Endothelial cell of hepatic sinusoid (primary cell): ENCODE results near the gene TSR1.

Experiments
- in situ Hi-C: cut with HindIII; loops from 2 replicates; pipeline ENCODE4 v1.10.0; 2017; ENCODE audit warnings: low sequenced_read_pairs

TSR1 gene

GRCh38 chr17:2369551-2370210, 33.4 kb upstream of the TSR1 start:
- in situ Hi-C loops = no loop called here

- in situ Hi-C loops = no loop called here
Observed at GRCh38 chr17:2369039-2369438, 32.8 kb upstream of the TSR1 start.

- in situ Hi-C loops = no loop called here
Observed at GRCh38 chr17:2368359-2368758, 32.1 kb upstream of the TSR1 start.

- in situ Hi-C loops = no loop called here
Observed at GRCh38 chr17:2366747-2367494, 30.7 kb upstream of the TSR1 start.

GRCh38 chr17:2365132-2365531, 28.9 kb upstream of the TSR1 start:
- in situ Hi-C loops = no loop called here

GRCh38 chr17:2364763-2365116, 28.5 kb upstream of the TSR1 start:
- in situ Hi-C loops = loop anchor here (5.0 kb wide), 1 partner anchor 53 kb away; no protein-coding TSS in a partner anchor

GRCh38 chr17:2363851-2364762, 27.9 kb upstream of the TSR1 start:
- in situ Hi-C loops = loop anchor here (5.0 kb wide), 1 partner anchor 53 kb away; no protein-coding TSS in a partner anchor

GRCh38 chr17:2363318-2363717, 27.1 kb upstream of the TSR1 start:
- in situ Hi-C loops = loop anchor here (5.0 kb wide), 1 partner anchor 54 kb away; no protein-coding TSS in a partner anchor

- in situ Hi-C loops = loop anchor here (5.0 kb wide), 1 partner anchor 54 kb away; no protein-coding TSS in a partner anchor
Observed at GRCh38 chr17:2362881-2363280, 26.6 kb upstream of the TSR1 start.

GRCh38 chr17:2362416-2362815, 26.2 kb upstream of the TSR1 start:
- in situ Hi-C loops = loop anchor here (5.0 kb wide), 1 partner anchor 55 kb away; no protein-coding TSS in a partner anchor

- in situ Hi-C loops = loop anchor here (5.0 kb wide), 1 partner anchor 55 kb away; no protein-coding TSS in a partner anchor
Observed at GRCh38 chr17:2362016-2362415, 25.8 kb upstream of the TSR1 start.

- in situ Hi-C loops = loop anchor here (5.0 kb wide), 1 partner anchor 56 kb away; no protein-coding TSS in a partner anchor
Observed at GRCh38 chr17:2361010-2361760, 24.9 kb upstream of the TSR1 start.

GRCh38 chr17:2357931-2358434, 21.7 kb upstream of the TSR1 start:
- in situ Hi-C loops = no loop called here

GRCh38 chr17:2357237-2357636, 21.0 kb upstream of the TSR1 start:
- in situ Hi-C loops = no loop called here

GRCh38 chr17:2354311-2354710, 18.1 kb upstream of the TSR1 start:
- in situ Hi-C loops = no loop called here

- in situ Hi-C loops = no loop called here
Observed at GRCh38 chr17:2351269-2351668, 15.0 kb upstream of the TSR1 start.

GRCh38 chr17:2347805-2348685, 11.8 kb upstream of the TSR1 start:
- in situ Hi-C loops = no loop called here

- in situ Hi-C loops = no loop called here
Observed at GRCh38 chr17:2346475-2346874, 10.2 kb upstream of the TSR1 start.

- in situ Hi-C loops = no loop called here
Observed at GRCh38 chr17:2344528-2344927, 8.3 kb upstream of the TSR1 start.
